K562 (cell line): ENCODE data around the gene POLR1A. TPM values are rescaled to one million over a fixed set of nuclear protein-coding genes. Genes with fewer than 3 reads are reported as not detected.

Source experiments
- CBFA2T3 ChIP-seq: fragments of 450-650 bp; IDR thresholded peaks from 2 replicates; pipeline ENCODE4 v1.6.1; 2017
- ELF1 ChIP-seq: fragments of 200-800 bp; sonication (Bioruptor generic); IDR thresholded peaks from 2 replicates; pipeline ENCODE4 v1.6.1; 2016; ENCODE audit warnings: missing genetic modification characterization, missing compliant biosample characterization
- KDM4B ChIP-seq, 2 experiments: fragments of 450-650 bp in 1 of 2; sonication (generic) in 1 of 2; IDR thresholded peaks; 2 replicates each; pipeline ENCODE4 v1.6.1; 2016 to 2017; ENCODE audit warnings: borderline replicate concordance in 2 of 2, antibody characterized with exemption in 1 of 2, low read depth in 1 of 2, mild to moderate bottlenecking in 1 of 2
- L3MBTL2 ChIP-seq: fragments of 450-650 bp; IDR thresholded peaks from 2 replicates; pipeline ENCODE4 v1.6.1; 2016; ENCODE audit warnings: mild to moderate bottlenecking, moderate library complexity
- MAZ ChIP-seq, 2 experiments: fragments of 450-650 bp in 1 of 2; sonication (generic) in 1 of 2; formaldehyde crosslinking; IDR thresholded peaks in 1 of 2; conservative IDR thresholded peaks in 1 of 2; 2 replicates each; pipeline versions ENCODE4 v1.4.0 to v1.5.0; 2020; ENCODE audit warnings: mild to moderate bottlenecking in 1 of 2, missing genetic modification reagents in 1 of 2
- NFIC ChIP-seq: fragments of 450-650 bp; IDR thresholded peaks from 2 replicates; pipeline ENCODE4 v1.6.1; 2017; ENCODE audit warnings: mild to moderate bottlenecking, inconsistent platforms
- NR1H2 ChIP-seq: sonication (generic); formaldehyde crosslinking; IDR thresholded peaks from 2 replicates; pipeline ENCODE4 v1.4.0; 2020; ENCODE audit warnings: mild to moderate bottlenecking, missing genetic modification reagents
- RBM14 ChIP-seq: fragments of 200-400 bp; formaldehyde crosslinking; IDR thresholded peaks from 2 replicates; pipeline ENCODE4 v1.6.1; 2018; ENCODE audit warnings: low read depth, mild to moderate bottlenecking, low read length, moderate library complexity, borderline replicate concordance; ENCODE audit not compliant: insufficient read depth
- TFAM ChIP-seq: fragments of 250-450 bp; sonication (Bioruptor Pico); conservative IDR thresholded peaks from 2 replicates; pipeline ENCODE4 v1.5.0; 2021; ENCODE audit warnings: mild to moderate bottlenecking, moderate library complexity
- XRCC3 ChIP-seq: fragments of 450-650 bp; IDR thresholded peaks from 2 replicates; pipeline ENCODE4 v1.6.1; 2017; ENCODE audit warnings: mild to moderate bottlenecking, moderate library complexity
- YY1 ChIP-seq, 3 experiments: IDR thresholded peaks; 2 replicates each; pipeline ENCODE4 v1.6.1; 2011; ENCODE audit warnings: low read length in 2 of 3, mild to moderate bottlenecking in 2 of 3, moderate library complexity in 2 of 3, borderline replicate concordance in 1 of 3, control low read depth in 1 of 3, low read depth in 1 of 3; ENCODE audit not compliant: insufficient read depth in 3 of 3, insufficient replicate concordance in 2 of 3, control insufficient read depth in 1 of 3, insufficient read length in 1 of 3; ENCODE audit errors: extremely low read depth in 1 of 3
- polyA plus RNA-seq, 8 experiments: library from polyadenylated mRNA; depleted of rRNA in 4 of 8; stranded (reverse) in 5 of 8; unstranded in 3 of 8; fragments of >200 nt; fragmentation: Nextera tagmentation in 2 of 8; fragmentation: Illumina TruSeq in 1 of 8; extraction: Ambion mirVana in 2 of 8; extraction: Trizol in 1 of 8; gene quantifications; 2 replicates each; pipeline versions ENCODE4 v1.2.1 to v1.2.3, GENCODE V29; 2011 to 2014; ENCODE audit warnings: inconsistent platforms in 1 of 8, missing spikeins in 1 of 8
- total RNA-seq, 7 experiments: library from RNA; depleted of rRNA in 6 of 7; stranded (reverse); fragments of >200 nt in 6 of 7; fragmentation: Illumina TruSeq in 2 of 7; extraction: Trizol in 2 of 7; gene quantifications; 2 replicates each; pipeline versions ENCODE4 v1.2.1 to v1.2.3, GENCODE V29; 2011 to 2021; ENCODE audit warnings: low replicate concordance in 1 of 7
- TF ChIP-seq, protein P1 (sequence below): sonication (generic); formaldehyde crosslinking; IDR thresholded peaks from 2 replicates; pipeline ENCODE4 v1.8.0; 2023; ENCODE audit warnings: mild to moderate bottlenecking, missing genetic modification reagents
- TF ChIP-seq, protein P2 (sequence below), 2 experiments: fragments of 450-650 bp; IDR thresholded peaks; 2 replicates each; pipeline ENCODE4 v1.6.1; 2016; ENCODE audit warnings: mild to moderate bottlenecking in 2 of 2, borderline replicate concordance in 1 of 2, low read depth in 1 of 2, moderate library complexity in 1 of 2
- TF ChIP-seq, protein P3 (sequence below): sonication (generic); formaldehyde crosslinking; IDR thresholded peaks from 2 replicates; pipeline ENCODE4 v1.9.0; 2022; ENCODE audit warnings: mild to moderate bottlenecking, missing genetic modification reagents

POLR1A gene
- total and polyA plus RNA-seq, 9 of the 15 experiments (the other 6 are each of a cell fraction or from before 2014, with no cell fraction given): 3.0 to 72.1 (median 21.8) TPM

DNA sequence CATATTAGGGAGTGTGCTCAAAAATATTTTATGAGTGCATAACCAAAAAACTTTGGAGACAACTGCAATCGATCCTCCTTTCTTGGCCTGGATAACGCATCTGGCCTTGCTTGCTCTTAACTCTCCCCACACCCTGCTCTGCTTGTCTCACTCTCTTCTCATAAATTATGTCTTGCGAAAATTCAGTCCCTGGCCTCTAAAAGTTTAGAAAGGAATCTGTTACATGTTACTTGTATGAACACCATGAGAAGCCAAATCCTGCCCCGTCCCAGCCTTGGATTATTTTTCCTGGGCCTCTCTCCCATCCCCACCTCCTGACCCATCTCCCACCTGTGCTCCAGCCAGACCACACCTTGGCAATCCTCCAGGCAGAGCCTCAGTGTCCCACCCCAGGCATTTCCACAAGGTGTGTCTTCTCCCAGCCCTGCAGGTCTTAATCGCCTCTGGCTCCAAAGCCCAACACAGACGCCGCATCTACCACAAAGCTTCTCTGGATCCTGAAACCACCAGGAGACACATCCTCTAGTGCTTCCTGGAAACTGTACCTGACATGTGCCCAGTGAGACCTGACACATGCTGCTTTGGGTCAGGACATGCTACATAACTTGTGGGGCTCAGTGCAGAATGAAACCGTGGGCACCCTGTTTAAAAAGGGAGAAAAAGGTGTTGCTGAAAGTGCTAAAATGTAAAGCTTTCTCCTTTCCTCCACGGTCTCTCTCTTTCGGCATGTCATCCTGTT is 117.3 kb downstream of the POLR1A start (continued):
- TF ChIP-seq, protein P1, sequence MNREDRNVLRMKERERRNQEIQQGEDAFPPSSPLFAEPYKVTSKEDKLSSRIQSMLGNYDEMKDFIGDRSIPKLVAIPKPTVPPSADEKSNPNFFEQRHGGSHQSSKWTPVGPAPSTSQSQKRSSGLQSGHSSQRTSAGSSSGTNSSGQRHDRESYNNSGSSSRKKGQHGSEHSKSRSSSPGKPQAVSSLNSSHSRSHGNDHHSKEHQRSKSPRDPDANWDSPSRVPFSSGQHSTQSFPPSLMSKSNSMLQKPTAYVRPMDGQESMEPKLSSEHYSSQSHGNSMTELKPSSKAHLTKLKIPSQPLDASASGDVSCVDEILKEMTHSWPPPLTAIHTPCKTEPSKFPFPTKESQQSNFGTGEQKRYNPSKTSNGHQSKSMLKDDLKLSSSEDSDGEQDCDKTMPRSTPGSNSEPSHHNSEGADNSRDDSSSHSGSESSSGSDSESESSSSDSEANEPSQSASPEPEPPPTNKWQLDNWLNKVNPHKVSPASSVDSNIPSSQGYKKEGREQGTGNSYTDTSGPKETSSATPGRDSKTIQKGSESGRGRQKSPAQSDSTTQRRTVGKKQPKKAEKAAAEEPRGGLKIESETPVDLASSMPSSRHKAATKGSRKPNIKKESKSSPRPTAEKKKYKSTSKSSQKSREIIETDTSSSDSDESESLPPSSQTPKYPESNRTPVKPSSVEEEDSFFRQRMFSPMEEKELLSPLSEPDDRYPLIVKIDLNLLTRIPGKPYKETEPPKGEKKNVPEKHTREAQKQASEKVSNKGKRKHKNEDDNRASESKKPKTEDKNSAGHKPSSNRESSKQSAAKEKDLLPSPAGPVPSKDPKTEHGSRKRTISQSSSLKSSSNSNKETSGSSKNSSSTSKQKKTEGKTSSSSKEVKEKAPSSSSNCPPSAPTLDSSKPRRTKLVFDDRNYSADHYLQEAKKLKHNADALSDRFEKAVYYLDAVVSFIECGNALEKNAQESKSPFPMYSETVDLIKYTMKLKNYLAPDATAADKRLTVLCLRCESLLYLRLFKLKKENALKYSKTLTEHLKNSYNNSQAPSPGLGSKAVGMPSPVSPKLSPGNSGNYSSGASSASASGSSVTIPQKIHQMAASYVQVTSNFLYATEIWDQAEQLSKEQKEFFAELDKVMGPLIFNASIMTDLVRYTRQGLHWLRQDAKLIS (CRISPR knock-in tag): no peak
- TF ChIP-seq YY1 (IDR thresholded peaks at IDR 0.05; ENCODE audit: borderline replicate concordance in 1 of 3, control insufficient read depth in 1 of 3, extremely low read depth in 1 of 3, insufficient read depth in 3 of 3, insufficient read length in 1 of 3, insufficient replicate concordance in 2 of 3, low read depth in 1 of 3, low read length in 2 of 3) (no peak), NFIC (peak; percentile 63), KDM4B (IDR thresholded peaks at IDR 0.05; ENCODE audit: borderline replicate concordance in 2 of 2, low read depth in 1 of 2) (no peak), XRCC3 (no peak), TFAM (CRISPR knock-in tag) (no peak), CBFA2T3 (peak; percentile 70), MAZ (CRISPR knock-in tag; conservative IDR thresholded peaks at IDR 0.05 in 1 of 2, IDR thresholded peaks at IDR 0.05 in 1 of 2) (no peak), L3MBTL2 (peak; percentile 40), RBM14 (no peak), NR1H2 (no peak), ELF1 (no peak)
- TF ChIP-seq, protein P2, sequence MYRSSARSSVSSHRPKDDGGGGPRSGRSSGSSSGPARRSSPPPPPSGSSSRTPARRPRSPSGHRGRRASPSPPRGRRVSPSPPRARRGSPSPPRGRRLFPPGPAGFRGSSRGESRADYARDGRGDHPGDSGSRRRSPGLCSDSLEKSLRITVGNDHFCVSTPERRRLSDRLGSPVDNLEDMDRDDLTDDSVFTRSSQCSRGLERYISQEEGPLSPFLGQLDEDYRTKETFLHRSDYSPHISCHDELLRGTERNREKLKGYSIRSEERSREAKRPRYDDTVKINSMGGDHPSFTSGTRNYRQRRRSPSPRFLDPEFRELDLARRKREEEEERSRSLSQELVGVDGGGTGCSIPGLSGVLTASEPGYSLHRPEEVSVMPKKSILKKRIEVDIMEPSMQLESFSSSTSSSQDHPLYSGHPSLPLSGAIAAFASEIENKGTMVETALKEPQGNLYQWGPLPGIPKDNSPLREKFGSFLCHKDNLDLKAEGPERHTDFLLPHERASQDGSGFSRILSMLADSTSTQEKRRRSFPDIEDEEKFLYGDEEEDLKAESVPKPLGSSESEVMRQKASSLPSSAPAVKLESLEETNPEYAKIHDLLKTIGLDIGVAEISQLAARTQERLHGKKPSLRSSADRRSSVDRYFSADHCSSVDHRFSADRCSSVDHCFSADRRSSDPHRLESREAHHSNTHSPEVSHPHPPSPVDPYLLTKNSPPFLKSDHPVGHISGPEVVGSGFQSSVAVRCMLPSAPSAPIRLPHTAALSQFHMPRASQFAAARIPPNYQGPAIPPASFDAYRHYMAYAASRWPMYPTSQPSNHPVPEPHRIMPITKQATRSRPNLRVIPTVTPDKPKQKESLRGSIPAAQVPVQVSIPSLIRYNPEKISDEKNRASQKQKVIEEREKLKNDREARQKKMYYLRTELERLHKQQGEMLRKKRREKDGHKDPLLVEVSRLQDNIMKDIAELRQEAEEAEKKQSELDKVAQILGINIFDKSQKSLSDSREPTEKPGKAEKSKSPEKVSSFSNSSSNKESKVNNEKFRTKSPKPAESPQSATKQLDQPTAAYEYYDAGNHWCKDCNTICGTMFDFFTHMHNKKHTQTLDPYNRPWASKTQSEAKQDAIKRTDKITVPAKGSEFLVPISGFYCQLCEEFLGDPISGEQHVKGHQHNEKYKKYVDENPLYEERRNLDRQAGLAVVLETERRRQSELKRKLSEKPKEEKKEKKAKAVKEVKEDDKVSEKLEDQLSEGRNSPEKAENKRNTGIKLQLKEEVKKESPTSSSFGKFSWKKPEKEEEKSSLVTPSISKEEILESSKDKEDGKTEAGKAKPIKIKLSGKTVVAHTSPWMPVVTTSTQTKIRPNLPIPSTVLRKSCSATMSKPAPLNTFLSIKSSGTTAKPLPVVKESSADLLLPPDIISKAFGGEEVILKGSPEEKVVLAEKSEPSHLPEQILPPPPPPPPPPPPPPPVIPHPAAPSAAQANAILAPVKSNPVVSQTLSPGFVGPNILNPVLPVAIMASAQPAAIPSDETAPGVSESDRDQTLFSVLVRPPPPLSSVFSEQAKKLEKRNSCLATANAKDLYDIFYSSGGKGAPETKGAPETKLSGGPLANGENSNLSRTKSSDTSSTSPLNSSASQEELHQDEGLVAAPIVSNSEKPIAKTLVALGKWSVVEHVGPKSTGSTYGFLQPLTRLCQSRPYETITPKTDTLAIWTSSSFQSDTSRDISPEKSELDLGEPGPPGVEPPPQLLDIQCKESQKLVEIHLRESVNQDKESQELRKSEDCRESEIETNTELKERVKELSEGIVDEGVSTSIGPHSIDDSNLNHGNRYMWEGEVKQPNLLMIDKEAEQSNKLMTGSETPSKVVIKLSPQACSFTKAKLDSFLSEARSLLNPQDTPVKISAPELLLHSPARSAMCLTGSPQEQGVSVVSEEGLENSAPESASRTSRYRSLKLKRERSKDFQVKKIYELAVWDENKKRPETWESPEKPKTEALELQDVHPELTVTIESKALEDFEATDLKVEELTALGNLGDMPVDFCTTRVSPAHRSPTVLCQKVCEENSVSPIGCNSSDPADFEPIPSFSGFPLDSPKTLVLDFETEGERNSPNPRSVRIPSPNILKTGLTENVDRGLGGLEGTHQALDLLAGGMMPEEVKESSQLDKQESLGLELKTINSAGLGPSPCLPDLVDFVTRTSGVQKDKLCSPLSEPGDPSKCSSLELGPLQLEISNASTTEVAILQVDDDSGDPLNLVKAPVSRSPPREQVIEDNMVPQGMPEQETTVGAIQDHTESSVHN (IDR thresholded peaks at IDR 0.05; ENCODE audit: borderline replicate concordance in 1 of 2, low read depth in 1 of 2): no peak
- TF ChIP-seq, protein P3, sequence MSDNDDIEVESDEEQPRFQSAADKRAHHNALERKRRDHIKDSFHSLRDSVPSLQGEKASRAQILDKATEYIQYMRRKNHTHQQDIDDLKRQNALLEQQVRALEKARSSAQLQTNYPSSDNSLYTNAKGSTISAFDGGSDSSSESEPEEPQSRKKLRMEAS (CRISPR knock-in tag): no peak
